Measurements from ENCODE around the gene ZCCHC9.

The ZCCHC9 gene

DNA sequence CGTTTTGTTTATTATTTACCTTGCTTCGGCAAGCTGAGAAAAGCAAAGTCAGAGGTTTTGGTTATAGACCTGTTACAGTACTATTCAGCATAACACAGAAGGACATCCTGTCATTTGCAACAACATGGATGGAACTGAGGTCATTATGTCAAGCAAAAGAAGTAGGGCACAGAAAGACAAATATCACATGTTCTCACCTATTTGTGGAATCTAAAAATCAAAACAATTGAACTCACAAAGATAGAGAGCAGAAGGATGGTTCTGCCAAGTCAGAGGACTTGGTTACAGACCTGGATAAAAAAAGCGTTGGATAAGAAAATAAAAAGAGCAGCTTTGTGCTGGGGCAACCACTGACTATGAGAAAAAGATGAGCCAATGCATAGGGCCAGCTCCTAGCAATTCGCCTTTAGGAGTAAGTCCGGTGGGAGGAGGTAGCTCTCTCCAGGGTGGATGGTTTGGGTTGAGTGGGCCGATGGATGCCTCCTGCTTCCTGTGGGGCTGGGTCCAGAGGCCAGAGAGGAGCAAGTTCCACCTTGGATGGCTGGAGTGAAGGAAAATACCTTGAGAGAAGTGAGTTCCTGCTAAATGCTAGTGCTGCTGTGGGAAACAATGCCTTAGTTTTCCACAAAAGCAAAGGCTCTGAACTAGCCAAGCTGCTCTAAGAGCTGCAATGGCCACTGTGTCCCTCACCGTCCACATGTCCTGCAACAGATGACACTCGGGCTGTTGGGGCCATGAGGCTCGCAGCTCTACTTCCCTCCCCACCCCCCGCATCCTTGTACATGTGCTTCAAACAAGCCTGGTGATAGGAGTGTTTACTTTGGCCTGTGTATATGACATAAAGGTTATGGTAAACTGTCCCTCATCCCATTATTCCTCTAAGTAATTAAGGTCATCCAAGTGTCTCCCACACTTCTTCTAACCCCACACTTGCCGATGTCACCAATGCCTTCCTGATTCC, 54.2 kb downstream of the ZCCHC9 start:
- DNase-seq (ENCODE audit: low read depth): no peak

GRCh38 chr5:81359108-81359507, 57.7 kb downstream of the ZCCHC9 start:
- DNase-seq (ENCODE audit: low read depth): no peak

DNA sequence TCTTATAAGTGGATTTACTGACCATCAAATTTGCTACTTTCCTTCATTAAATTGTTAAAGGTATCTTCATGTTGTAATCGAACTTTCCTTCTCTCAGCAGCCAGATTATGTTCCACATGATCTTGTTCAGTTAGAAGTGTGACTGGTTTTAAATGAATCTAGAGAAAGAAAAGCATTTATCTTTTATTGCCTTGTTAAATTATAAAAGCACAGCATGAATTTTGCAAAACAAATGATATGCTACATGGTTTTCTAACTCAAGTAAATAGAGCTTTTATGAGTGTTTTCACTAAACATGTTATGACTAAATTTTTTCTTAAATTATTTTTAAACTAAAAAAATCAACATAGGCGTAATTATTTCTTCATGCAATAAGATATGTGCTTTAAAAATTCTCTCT, 58.5 kb downstream of the ZCCHC9 start:
- DNase-seq (ENCODE audit: low read depth): no peak

DNA sequence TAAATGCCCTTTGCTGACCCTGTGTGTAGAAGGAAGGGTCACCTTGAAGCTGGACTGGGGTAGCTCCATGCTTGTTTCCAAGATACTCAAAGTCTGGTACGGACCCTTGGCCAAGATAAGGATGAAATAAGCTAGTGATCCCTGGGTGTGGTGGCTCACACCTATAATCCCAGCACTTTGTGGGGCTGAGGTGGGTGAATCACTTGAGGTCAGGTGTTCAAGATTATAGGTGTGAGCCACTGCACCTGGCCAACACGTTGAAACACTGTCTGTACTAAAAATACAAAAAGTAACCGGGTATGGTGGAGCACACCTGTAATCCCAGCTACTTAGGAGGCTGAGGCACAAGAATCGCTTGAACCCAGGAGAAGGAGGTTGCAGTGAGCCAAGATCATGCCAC, 59.3 kb downstream of the ZCCHC9 start:
- DNase-seq (ENCODE audit: low read depth): no peak

DNA sequence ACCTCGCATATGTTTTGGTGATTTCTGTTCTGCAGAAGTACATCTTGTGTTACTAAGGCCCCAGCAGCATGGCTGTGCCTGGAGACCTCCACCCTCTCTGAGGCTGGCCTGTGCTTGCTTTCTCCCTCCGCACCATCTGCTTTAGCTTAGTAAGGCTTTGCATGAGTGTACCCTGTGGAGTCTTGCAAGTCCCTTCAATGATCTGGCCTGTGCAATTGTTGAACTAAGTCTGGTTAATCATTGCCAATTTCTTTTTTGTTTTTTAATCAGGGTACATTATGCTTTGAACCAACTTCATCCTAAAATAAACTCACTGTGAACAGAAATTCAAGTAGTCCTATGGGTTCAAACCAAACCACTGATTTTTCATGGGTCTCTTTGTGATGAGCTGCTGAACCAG, 60.2 kb downstream of the ZCCHC9 start:
- DNase-seq (ENCODE audit: low read depth): no peak

Measured in GM04504 (cell line).